ENCODE data around the gene PPFIA1. TPM values are rescaled to one million over a fixed set of nuclear protein-coding genes. Genes with fewer than 3 reads are reported as not detected.

The PPFIA1 gene
- total and polyA plus RNA-seq, 11 donors: 15.8 to 53.1 (median 39.1) TPM

- Histone ChIP-seq H3K4me1 (no peaks in the 10 kb centered on the region), H3K27ac (no peak overlapping the region), H3K27me3 (peaks cover 0 to 16% (median 0%) of the 10 kb centered on the region in 9 donors), H3K4me3 (no peak overlapping the region), H3K9me3 (no peaks in the 10 kb centered on the region), H3K36me3 (peaks cover 3 to 100% (median 93%) of the 10 kb centered on the region in 9 donors)
- WGBS, 4 donors: 80 to 81% (median 81%) methylated on average over 13 of the region's 13 CpGs
- DNase-seq: peak in 1 of 5 donors; percentile 10
- intact Hi-C loops (cut with DNase I): no loop called here
- no peak for ATAC-seq
- no peak for TF ChIP-seq POLR2A (IDR thresholded peaks at IDR 0.05)
- TF ChIP-seq CTCF (IDR thresholded peaks at IDR 0.05): no peak
Observed at GRCh38 chr11:70421123-70421522, 150.6 kb downstream of the PPFIA1 start.

GRCh38 chr11:70422692-70423522, 152.4 kb downstream of the PPFIA1 start:
- 91 to 94% (median 92%) methylated on average over 28 to 35 of the region's 35 CpGs for WGBS, 4 donors
- DNase-seq (peak in 1 of 5 donors; percentile 21), ATAC-seq (no peak)
- Histone ChIP-seq H3K27ac (no peak overlapping the region), H3K4me1 (no peaks in the 10 kb centered on the region), H3K9me3 (no peaks in the 10 kb centered on the region), H3K36me3 (peaks cover 3 to 100% (median 91%) of the 10 kb centered on the region in 9 donors), H3K4me3 (no peak overlapping the region), H3K27me3 (peaks cover 0 to 8% (median 0%) of the 10 kb centered on the region in 9 donors)
- no peak for TF ChIP-seq POLR2A (IDR thresholded peaks at IDR 0.05)
- no peak for TF ChIP-seq CTCF (IDR thresholded peaks at IDR 0.05)
- intact Hi-C loops (cut with DNase I): no loop called here

DNA sequence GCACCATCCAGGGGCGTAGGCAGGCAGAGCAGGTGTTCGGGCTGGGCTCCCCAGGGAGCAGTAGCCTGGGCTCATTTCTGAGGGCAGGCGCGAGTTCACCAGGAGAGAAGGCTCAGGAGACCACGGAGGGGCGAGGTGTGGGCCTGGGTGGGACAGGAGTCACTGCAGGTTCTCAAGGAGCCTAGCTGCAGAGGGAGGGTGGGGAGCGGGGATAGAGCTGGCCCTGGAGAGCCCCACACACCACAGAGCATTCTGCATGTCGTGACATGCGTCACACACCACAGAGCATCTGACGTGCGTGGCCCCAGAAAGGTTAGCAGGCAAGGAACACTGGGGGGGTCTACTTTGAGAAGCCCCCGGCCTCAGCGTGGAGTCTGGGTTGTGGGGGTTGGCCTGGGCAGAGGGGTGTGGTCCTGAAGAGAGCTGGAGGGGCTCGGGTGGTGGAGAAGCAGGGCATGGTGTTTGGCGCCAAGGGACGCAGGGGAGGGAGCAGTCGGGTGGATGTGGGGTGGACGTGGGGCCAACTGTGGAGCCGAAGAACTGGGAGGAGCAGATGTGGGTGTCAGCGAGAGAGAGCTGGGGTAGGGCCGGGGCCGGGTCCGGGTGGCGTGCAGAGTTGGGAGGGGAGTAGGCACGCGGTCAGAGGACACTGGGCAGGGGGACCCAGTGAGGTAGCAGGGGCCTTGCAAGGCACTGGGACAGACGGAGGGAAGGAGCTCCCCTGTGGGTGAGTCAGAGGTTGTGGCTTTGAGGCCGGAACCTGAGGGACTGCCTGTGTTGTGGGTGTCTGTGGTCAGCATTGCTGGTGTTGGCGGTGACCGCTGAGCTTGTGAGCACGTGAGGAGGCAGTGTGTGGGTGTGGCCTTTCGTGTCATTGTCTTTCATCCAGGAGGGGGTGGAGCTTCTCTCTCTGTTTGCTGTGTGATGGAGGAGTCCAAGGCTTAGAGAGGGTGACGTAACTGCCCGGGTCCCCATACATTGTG, 153.3 kb downstream of the PPFIA1 start:
- H3K27ac ChIP-seq: no peak overlapping the region
- 91 to 94% (median 92%) methylated on average over 29 to 34 of the region's 34 CpGs for WGBS, 4 donors
- H3K9me3 ChIP-seq: no peaks in the 10 kb centered on the region
- no peak overlapping the region for H3K4me3 ChIP-seq
- peak in 1 of 5 donors; percentile 49 for DNase-seq
- H3K4me1 ChIP-seq: no peaks in the 10 kb centered on the region
- peaks cover 0 to 6% (median 0%) of the 10 kb centered on the region in 9 donors for H3K27me3 ChIP-seq
- TF ChIP-seq CTCF (IDR thresholded peaks at IDR 0.05): no peak
- no peak for TF ChIP-seq POLR2A (IDR thresholded peaks at IDR 0.05)
- ATAC-seq: peak in 2 of 4 donors; percentile 4 to 11
- intact Hi-C loops (cut with DNase I): no loop called here
- H3K36me3 ChIP-seq: peaks cover 0 to 100% (median 85%) of the 10 kb centered on the region in 9 donors
